Measurements from ENCODE around the gene PPFIA2. TPM values are rescaled to one million over a fixed set of nuclear protein-coding genes. Genes with fewer than 3 reads are reported as not detected.

PPFIA2 gene
- total RNA-seq, 4 donors from 2014 or later: 0.13 to 2.9 (median 0.76) TPM

- no peak for TF ChIP-seq POLR2AphosphoS5 (IDR thresholded peaks at IDR 0.05)
- TF ChIP-seq POLR2A (IDR thresholded peaks at IDR 0.05; ENCODE audit: low read depth): no peak
- TF ChIP-seq, protein P1, sequence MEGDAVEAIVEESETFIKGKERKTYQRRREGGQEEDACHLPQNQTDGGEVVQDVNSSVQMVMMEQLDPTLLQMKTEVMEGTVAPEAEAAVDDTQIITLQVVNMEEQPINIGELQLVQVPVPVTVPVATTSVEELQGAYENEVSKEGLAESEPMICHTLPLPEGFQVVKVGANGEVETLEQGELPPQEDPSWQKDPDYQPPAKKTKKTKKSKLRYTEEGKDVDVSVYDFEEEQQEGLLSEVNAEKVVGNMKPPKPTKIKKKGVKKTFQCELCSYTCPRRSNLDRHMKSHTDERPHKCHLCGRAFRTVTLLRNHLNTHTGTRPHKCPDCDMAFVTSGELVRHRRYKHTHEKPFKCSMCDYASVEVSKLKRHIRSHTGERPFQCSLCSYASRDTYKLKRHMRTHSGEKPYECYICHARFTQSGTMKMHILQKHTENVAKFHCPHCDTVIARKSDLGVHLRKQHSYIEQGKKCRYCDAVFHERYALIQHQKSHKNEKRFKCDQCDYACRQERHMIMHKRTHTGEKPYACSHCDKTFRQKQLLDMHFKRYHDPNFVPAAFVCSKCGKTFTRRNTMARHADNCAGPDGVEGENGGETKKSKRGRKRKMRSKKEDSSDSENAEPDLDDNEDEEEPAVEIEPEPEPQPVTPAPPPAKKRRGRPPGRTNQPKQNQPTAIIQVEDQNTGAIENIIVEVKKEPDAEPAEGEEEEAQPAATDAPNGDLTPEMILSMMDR (IDR thresholded peaks at IDR 0.05): no peak
- no peak for TF ChIP-seq EP300 (IDR thresholded peaks at IDR 0.05)
- no peak for DNase-seq (ENCODE audit: extremely low spot score)
- no peaks in the 10 kb centered on the region for H3K9me3 ChIP-seq
- intact Hi-C loops (cut with DNase I): no loop called here
- no peaks in the 10 kb centered on the region for H3K27me3 ChIP-seq
- H3K36me3 ChIP-seq: no peaks in the 10 kb centered on the region
- no peak overlapping the region for H3K27ac ChIP-seq (replicated peaks in 1 of 4)
- 66% methylated on average over 9 of the region's 9 CpGs for WGBS
- no peak overlapping the region for H3K4me3 ChIP-seq
- H3K4me1 ChIP-seq: peaks cover 6 to 7% (median 7%) of the 10 kb centered on the region in 4 donors
Observed at GRCh38 chr12:81208187-81208911, 550.8 kb downstream of the PPFIA2 start.

Measured in esophagus muscularis mucosa (tissue), 4 donors.